Lower leg skin (tissue), 4 donors: Measurements from ENCODE around the gene FLG2. TPM values are rescaled to one million over a fixed set of nuclear protein-coding genes. Genes with fewer than 3 reads are reported as not detected.

ENCODE experiments used
- DNase-seq, 2 donors: peaks; one replicate each; pipeline ENCODE4 v3.0.0-alpha.2; 2019; ENCODE audit warnings: low spot score in 2 of 2
- H3K4me3 ChIP-seq: fragments of 200-600 bp; sonication (generic); 2 replicates; pipeline ENCODE4 v1.5.1; 2017; ENCODE audit warnings: mild to moderate bottlenecking, low read depth; ENCODE audit not compliant: poor library complexity, severe bottlenecking
- CTCF ChIP-seq, 3 donors: fragments of 450-650 bp; IDR thresholded peaks; one replicate each; pipeline ENCODE4 v1.5.1; 2016; ENCODE audit warnings: antibody characterized with exemption in 3 of 3, mild to moderate bottlenecking in 3 of 3, moderate library complexity in 2 of 3
- POLR2A ChIP-seq, 2 donors: fragments of 450-650 bp; IDR thresholded peaks; one replicate each; pipeline ENCODE4 v1.6.1; 2016 to 2017; ENCODE audit warnings: antibody characterized with exemption in 2 of 2, mild to moderate bottlenecking in 1 of 2, moderate library complexity in 1 of 2
- WGBS, 2 donors: methylation state at CpG; one replicate each; pipeline ENCODE4 v1.1.5; 2018; 5-methylcytosine and 5-hydroxymethylcytosine counted together
- intact Hi-C: fragments of 100-400 bp; cut with DNase I; formaldehyde crosslinking; loops from one replicate; pipeline ENCODE4 v1.15.0; 2023; ENCODE audit warnings: low total_unique reads
- total RNA-seq, 4 donors: library from RNA; depleted of rRNA; stranded (reverse); fragments of >200 nt; gene quantifications; one replicate each; pipeline ENCODE4 v1.1.0, GENCODE V29; 2016

Gene FLG2
- total RNA-seq: 1,000 to 10,000 TPM; 1,747 to 3,608 (median 2,024) TPM

GRCh38 chr1:152359906-152360305, at the start of gene FLG2:
Gene FLG2 (minus strand): TSS chr1:152360006. CDS start chr1:152358884, 1,122 bp downstream.
- H3K4me3 ChIP-seq: no peak within 1 kb of the TSS
- intact Hi-C loops: no loop called here
- TF ChIP-seq POLR2A (IDR thresholded peaks at IDR 0.05): no peak
- no peak for TF ChIP-seq CTCF (IDR thresholded peaks at IDR 0.05)
- WGBS, 2 donors: 80 to 86% methylated on average over 2 of the region's 2 CpGs
- no peak for DNase-seq

GRCh38 chr1:152408664-152409063, 48.9 kb upstream of the FLG2 start:
- WGBS, 2 donors: 93 to 97% methylated on average over 4 of the region's 4 CpGs
- H3K4me3 ChIP-seq: no peak overlapping the region
- no peak for DNase-seq
- no peak for TF ChIP-seq CTCF (IDR thresholded peaks at IDR 0.05)
- no peak for TF ChIP-seq POLR2A (IDR thresholded peaks at IDR 0.05)
- intact Hi-C loops: no loop called here

GRCh38 chr1:152398812-152399698, 39.2 kb upstream of the FLG2 start:
- H3K4me3 ChIP-seq: no peak overlapping the region
- 42 to 46% methylated on average over 8 of the region's 8 CpGs for WGBS, 2 donors
- no peak for DNase-seq
- intact Hi-C loops: no loop called here
- TF ChIP-seq POLR2A (IDR thresholded peaks at IDR 0.05) (no peak), CTCF (IDR thresholded peaks at IDR 0.05) (no peak)

DNA sequence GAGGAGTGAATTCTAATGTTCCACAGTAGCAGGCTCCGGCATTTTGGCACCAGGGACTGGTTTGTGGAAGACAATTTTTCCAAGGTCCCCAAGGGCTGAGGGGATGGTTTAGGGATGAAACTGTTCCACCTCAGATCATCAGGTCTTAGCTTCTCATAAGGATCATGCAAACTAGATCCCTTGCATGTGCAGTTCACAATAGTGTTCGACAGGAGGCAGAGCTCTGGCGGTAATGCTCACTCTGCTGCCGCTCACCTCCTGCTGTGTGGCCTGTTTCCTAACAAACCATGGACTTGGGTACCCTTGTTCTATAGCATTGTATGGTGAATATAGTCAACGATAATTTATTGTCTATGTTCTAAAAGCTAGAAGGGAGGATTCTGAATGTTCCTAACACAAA, 37.7 kb upstream of the FLG2 start:
- intact Hi-C loops: no loop called here
- no peak for DNase-seq
- WGBS, 2 donors: 86 to 91% methylated on average over 5 of the region's 5 CpGs
- TF ChIP-seq CTCF (IDR thresholded peaks at IDR 0.05) (no peak), POLR2A (IDR thresholded peaks at IDR 0.05) (no peak)
- no peak overlapping the region for H3K4me3 ChIP-seq

DNA sequence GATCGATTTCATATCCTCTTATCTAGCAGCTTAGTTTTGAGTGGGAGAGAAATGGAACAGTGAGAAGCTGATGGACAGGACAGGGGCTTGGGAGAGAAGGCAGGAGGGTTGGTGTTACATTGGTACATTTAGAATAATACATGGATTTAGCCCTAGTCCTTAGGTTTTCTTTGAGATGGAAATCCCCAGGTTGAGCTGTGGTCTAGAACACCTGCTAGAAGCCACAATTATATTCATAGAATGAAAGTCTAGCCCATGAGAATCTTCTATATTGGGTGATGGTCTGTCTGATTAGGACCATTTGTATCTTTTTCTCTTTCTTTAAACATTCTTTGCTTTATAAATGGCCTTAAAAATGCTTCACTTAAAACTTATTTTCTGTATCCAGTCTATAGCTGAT, 34.3 kb upstream of the FLG2 start:
- H3K4me3 ChIP-seq: no peak overlapping the region
- 61% methylated on average over 1 of the region's 1 CpG for WGBS, 2 donors
- DNase-seq: no peak
- intact Hi-C loops: no loop called here
- TF ChIP-seq CTCF (IDR thresholded peaks at IDR 0.05) (no peak), POLR2A (IDR thresholded peaks at IDR 0.05) (no peak)
